ENCODE results near the gene ASPG.

DNA sequence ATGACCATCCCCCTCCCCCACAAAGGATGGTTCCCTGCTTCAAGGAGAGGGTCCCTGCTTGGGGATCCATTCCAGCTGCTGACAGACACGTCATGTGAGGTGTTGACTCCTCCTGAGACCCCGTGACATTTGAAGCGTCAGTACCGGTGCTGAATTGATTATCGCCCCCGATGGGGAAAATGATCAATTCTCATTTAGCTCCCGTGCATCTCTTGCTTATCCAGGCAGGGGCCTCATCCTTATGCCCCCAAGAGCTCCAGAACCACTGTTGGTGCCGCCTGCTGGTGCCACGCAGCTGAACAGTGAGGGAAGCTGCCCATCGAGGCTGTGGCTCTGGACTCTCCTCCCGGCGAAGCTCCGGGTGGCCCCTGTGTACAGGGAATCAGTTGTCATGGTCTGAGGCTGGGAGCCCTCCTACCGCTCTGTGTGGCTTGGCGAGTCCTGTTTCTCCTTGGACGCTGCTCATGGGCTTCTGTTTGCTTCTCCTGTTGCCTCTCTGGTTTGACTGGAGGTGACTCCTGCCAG, 57.5 kb downstream of the ASPG start:
- TF ChIP-seq EZH2 (IDR thresholded peaks at IDR 0.05; ENCODE audit: insufficient read depth, poor library complexity, severe bottlenecking) = no peak
- no peak for TF ChIP-seq EZH2phosphoT487 (IDR thresholded peaks at IDR 0.05; ENCODE audit: insufficient read depth, low read depth)

All from GM23248 (cell line).